NOMO-1 treated with dmso at 0.1 percent for 144 hours (cell line): ENCODE measurements around the gene GPR146.
A peak's percentile ranks its signal among the peaks of the same experiment; 100 is the strongest.
"Not testable (repeated sequence)": the region's sequence is repeated elsewhere in the genome, so short reads cannot be mapped to it uniquely, and the experiment has no call there.

Experiments used
- DNase-seq: peaks from one replicate; lab custom pipeline; 2025; ENCODE audit not compliant: unreplicated experiment; lab: John Stamatoyannopoulos, UW

Gene GPR146

GRCh38 chr7:1024876-1025742 lies 19.2 kb upstream of the GPR146 start:
- no peak for DNase-seq

GRCh38 chr7:1025743-1026581 lies 18.4 kb upstream of the GPR146 start:
- no peak for DNase-seq

- DNase-seq: no peak
Measured at GRCh38 chr7:1026721-1027161, 17.6 kb upstream of the GPR146 start.

GRCh38 chr7:1027242-1028043 lies 16.9 kb upstream of the GPR146 start:
- peak; percentile 8 for DNase-seq

- peak; percentile 72 for DNase-seq
Measured at GRCh38 chr7:1028044-1028770, 16.1 kb upstream of the GPR146 start.

GRCh38 chr7:1028775-1029636 lies 15.3 kb upstream of the GPR146 start:
- peak; percentile 88 for DNase-seq

GRCh38 chr7:1029637-1030443 lies 14.5 kb upstream of the GPR146 start:
- DNase-seq: peak; percentile 37

- no peak for DNase-seq
Measured at GRCh38 chr7:1030444-1031070, 13.8 kb upstream of the GPR146 start.

GRCh38 chr7:1031716-1032455 lies 12.5 kb upstream of the GPR146 start:
- no peak for DNase-seq

GRCh38 chr7:1032536-1033181 lies 11.7 kb upstream of the GPR146 start:
- DNase-seq: no peak

- DNase-seq: no peak
Measured at GRCh38 chr7:1033546-1034145, 10.7 kb upstream of the GPR146 start.

GRCh38 chr7:1034769-1035168 lies 9.6 kb upstream of the GPR146 start:
- not testable (repeated sequence) for DNase-seq

- DNase-seq: not testable (repeated sequence)
Measured at GRCh38 chr7:1036164-1036928, 8.0 kb upstream of the GPR146 start.

- DNase-seq: not testable (repeated sequence)
Measured at GRCh38 chr7:1040233-1040632, 4.1 kb upstream of the GPR146 start.

- no peak for DNase-seq
Measured at GRCh38 chr7:1040790-1041189, 3.6 kb upstream of the GPR146 start.
